Activated naive CD4-positive, alpha-beta T cell (primary cell): ENCODE results near the gene PTPRE.

Experiments used
- DNase-seq, 4 experiments: peaks; one replicate each; lab custom pipeline; 2025; lab: John Stamatoyannopoulos, UW

Gene PTPRE

GRCh38 chr10:128046156-128046952 lies 139.5 kb downstream of the PTPRE start:
- DNase-seq: no peak

- DNase-seq: no peak
These were observed 140.0 kb downstream of the PTPRE start for GRCh38 chr10:128046953-128047290.

DNA sequence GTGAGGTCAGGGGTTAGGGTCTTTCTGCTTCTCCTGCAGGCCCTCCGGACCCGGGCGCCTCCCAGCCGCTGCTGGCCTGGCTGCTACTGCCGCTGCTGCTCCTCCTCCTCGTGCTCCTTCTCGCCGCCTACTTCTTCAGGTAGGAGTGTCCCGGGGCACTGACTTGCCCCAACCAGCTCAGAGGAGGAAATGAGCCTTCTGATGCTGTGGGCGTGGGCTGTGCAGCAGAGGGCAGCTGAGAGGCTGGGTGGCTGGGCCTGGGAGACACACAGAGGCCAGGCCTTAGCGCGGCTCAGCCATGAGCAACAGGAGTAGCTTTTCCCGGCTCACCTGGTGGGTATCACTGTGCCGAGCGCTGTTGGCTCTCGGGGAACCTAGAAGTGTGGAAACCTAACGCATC lies 140.4 kb downstream of the PTPRE start:
- peak; percentile 32 to 72 (median 52) for DNase-seq

GRCh38 chr10:128047991-128048818 lies 141.3 kb downstream of the PTPRE start:
- DNase-seq: no peak

- DNase-seq: no peak
These were observed 141.9 kb downstream of the PTPRE start for GRCh38 chr10:128048819-128049210.

DNA sequence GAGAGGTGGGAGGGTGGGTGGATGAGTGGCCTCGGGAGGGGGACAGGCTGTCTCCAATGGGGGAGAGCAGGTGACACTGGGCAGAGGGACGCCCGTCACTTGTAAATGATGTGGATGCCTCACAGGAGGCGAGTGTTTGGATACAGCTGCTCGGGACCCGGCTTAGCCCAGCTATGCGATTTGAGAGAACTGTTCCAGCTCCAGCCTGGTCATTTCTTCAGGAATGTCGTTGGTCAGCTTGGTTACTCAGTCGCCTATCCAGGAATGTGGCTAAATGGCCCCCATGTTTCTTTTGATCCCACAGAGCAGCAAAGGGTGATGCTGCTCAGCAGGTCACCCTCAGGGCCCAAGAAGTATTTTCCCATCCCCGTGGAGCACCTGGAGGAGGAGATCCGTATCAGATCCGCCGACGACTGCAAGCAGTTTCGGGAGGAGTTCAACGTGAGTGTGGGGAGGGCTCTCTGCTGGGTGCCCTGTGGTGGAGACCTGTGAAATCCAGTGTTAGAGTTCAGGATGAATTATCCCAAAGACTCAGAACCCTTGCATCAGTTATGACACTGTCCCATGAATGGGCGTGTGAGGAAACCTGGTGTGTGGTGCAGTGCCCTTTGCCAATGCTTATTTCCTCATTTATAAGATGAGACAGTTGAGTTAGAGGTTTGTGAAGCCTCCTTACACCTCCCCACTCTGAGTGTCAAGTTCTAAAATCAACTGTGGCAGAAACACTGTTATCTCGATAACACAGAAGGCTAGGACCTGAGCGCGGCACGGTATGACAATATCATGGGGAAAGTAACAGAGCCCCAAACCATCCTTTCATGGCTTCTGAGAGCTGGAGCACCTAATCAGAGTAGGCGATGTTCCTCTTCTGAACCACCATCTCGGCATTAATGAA lies 142.6 kb downstream of the PTPRE start:
- DNase-seq: no peak

- no peak for DNase-seq
These were observed 143.2 kb downstream of the PTPRE start for GRCh38 chr10:128050121-128050516.

- no peak for DNase-seq
These were observed 144.0 kb downstream of the PTPRE start for GRCh38 chr10:128050936-128051335.

DNA sequence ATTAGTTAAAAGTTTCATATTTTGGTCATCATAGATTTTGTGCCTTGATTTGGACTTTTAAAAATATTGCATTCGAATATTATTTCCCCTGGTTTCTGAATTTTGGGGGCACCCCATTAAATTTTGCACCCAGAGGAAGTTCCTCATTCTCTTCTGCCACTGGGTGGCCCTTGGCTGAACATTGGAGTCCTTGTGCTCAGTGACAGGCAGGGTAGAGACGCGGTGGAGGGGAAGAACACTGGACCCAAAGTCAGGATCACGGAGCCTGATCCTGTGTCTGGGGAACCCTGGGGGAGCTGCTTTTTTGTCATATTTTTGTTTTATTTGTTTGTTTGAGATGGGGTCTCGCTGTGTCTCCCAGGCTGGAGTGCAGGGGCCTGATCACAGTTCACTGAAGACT lies 144.6 kb downstream of the PTPRE start:
- no peak for DNase-seq

GRCh38 chr10:128052696-128053095 lies 145.8 kb downstream of the PTPRE start:
- DNase-seq: no peak

GRCh38 chr10:128053356-128053755 lies 146.5 kb downstream of the PTPRE start:
- DNase-seq: no peak

- DNase-seq: no peak
These were observed 147.5 kb downstream of the PTPRE start for GRCh38 chr10:128054163-128054970.

- no peak for DNase-seq
These were observed 148.4 kb downstream of the PTPRE start for GRCh38 chr10:128055061-128055868.

GRCh38 chr10:128056303-128057050 lies 149.6 kb downstream of the PTPRE start:
- DNase-seq: no peak

GRCh38 chr10:128058106-128058749 lies 151.3 kb downstream of the PTPRE start:
- no peak for DNase-seq

GRCh38 chr10:128058750-128059134 lies 151.8 kb downstream of the PTPRE start:
- no peak for DNase-seq

GRCh38 chr10:128059266-128059981 lies 152.5 kb downstream of the PTPRE start:
- DNase-seq: no peak

GRCh38 chr10:128059982-128060293 lies 153.0 kb downstream of the PTPRE start:
- no peak for DNase-seq
